NCI-H1105 treated with DMSO at 0.1 percent for 48 hours (cell line): Measurements from ENCODE around the gene NFE2.
A peak's percentile ranks its signal among the peaks of the same experiment; 100 is the strongest.
"Not testable (repeated sequence)": the region's sequence is repeated elsewhere in the genome, so short reads cannot be mapped to it uniquely, and the experiment has no call there.

Source experiments
- DNase-seq: peaks from one replicate; lab custom pipeline; 2025; lab: John Stamatoyannopoulos, UW

The NFE2 gene

DNA sequence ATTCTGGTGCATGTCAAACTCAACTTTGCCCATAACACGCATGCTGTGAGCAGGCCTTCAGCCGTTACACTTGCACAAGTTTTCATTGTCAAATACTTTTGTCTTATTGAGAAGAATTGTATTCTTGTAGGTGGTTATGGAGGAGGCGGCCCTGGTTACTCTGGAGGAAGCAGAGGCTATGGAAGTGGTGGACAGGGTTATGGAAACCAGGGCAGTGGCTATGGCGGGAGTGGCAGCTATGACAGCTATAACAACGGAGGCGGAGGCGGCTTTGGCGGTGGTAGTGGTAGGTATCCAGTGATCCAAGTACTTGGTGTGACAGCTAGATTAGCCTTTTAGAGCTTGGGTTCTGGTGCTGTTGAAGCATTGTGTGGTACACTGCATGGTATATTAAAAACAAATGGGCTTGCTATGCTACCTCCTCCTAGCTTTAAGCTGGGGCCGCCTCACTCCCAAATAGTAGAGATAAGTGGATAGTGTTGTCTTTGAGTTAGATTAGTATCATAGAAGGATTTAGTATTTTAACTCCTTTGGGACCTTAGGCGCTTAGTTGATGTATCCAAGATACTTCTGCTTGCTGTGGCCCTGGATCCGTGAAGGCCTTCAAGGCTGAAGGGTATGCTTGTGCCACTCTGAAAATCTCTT is 17.7 kb downstream of the NFE2 start:
- no peak for DNase-seq

- DNase-seq, result not testable (repeated sequence)
These were observed 19.1 kb downstream of the NFE2 start for GRCh38 chr12:54281694-54282093.

DNA sequence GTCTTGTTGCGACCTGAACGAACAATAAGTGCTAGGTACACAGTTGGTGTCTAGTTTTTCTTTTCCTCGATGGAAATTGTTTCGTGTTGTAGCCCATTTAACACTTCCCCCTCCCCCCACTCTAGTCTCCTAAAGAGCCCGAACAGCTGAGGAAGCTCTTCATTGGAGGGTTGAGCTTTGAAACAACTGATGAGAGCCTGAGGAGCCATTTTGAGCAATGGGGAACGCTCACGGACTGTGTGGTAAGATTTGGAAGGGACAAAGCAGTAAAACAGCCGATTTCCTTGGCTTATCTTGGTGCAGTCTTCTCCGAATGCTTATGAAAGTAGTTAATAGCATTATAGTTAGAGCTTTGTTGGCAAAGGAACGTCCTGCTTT is 19.6 kb downstream of the NFE2 start:
- not testable (repeated sequence) for DNase-seq

GRCh38 chr12:54280468-54281260 is 20.2 kb downstream of the NFE2 start, which contains the start of gene HNRNPA1:
HNRNPA1 (plus strand) TSS chr12:54280726; CDS start chr12:54280808, 82 bp downstream.
- peak; percentile 97 for DNase-seq

DNA sequence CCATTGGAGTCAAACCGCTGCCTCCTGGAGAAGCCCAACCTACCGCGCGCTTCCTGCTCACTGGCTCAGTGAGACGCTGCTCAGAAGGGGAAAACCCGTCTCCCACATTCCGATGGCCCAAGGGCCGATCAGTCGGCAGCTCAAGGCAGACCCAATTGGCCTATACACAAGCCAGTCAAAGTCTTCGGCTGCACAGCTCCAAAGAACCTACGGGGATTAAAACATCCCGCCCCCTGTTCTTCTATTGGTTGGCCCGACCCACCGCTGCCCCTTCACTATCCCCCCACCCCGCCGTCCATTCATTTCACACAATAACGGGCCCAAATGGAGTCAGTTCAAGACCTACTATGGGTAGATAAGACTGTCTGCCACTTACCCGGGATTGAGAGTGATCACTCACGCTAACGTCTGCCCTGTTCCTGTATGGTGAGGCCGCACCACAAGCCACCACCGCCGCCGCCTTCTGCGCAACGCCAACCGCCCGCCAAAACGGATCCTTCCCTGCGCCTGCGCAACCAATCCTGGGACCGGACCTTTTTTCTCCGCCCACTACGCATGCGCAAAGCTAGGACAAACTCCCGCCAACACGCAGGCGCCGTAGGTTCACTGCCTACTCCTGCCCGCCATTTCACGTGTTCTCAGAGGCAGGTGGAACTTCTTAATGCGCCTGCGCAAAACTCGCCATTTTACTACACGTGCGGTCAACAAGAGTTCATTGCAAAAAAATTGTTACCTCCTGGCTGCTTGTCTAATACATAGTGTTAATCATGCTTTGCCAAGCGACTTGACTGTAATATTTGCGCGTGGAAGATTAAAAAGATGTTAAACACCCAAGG is 21.0 kb downstream of the NFE2 start, which contains the start of gene CBX5:
CBX5 (minus strand) TSS at position 491 of the 836 bp plus-strand sequence. CDS start 22,472 bp downstream, outside the sequence.
- peak; percentile 95 for DNase-seq

DNA sequence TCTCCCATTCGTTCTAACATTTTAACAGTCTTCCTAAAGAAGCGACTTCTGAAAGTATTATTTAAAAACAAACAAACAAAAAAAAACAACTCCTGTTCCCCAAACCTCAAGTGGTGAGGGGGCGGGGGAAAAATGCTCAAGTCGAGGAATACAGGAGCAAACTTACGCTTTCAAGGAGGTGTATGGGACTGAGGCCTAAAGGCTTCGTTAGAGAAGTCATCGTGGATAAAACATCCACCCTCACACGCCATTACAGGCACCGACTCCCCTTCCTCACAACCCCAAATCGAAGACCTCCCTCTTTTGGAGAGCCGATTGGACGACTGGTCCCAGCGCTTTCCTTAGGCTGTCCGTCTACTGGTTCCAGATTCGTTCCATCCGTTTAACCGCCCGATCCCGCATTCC is 21.6 kb downstream of the NFE2 start:
- no peak for DNase-seq

- DNase-seq, result no peak
These were observed 23.0 kb downstream of the NFE2 start for GRCh38 chr12:54277823-54278276.

GRCh38 chr12:54276368-54276767 is 24.4 kb downstream of the NFE2 start:
- no peak for DNase-seq

- DNase-seq, result no peak
These were observed 26.8 kb downstream of the NFE2 start for GRCh38 chr12:54273981-54274380.

- DNase-seq, result no peak
These were observed 28.6 kb downstream of the NFE2 start for GRCh38 chr12:54272214-54272613.

DNA sequence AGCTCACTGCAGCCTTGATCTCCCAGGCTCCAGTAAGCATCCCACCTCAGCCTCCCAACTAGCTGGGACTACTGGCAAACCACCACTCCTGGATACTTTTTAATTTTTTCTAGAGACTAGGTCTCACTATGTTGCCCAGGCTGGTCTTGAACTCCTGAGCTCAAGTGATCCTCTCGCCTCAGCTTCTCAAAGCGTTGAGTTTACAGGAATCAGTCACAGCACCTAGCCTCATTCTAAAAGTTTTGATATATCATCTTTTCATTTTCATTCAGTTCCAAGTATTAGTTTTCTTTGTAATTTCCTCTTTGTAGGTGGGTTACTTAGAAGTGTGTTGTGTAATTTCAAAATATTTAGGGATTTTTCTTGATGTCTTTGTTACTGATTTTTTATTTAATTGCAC is 30.5 kb downstream of the NFE2 start:
- no peak for DNase-seq

- DNase-seq, result no peak
These were observed 34.0 kb downstream of the NFE2 start for GRCh38 chr12:54266852-54267251.

GRCh38 chr12:54265364-54265812 is 35.4 kb downstream of the NFE2 start:
- DNase-seq, result no peak

- DNase-seq, result no peak
These were observed 38.4 kb downstream of the NFE2 start for GRCh38 chr12:54262403-54262925.

- DNase-seq, result no peak
These were observed 38.9 kb downstream of the NFE2 start for GRCh38 chr12:54261815-54262402.

DNA sequence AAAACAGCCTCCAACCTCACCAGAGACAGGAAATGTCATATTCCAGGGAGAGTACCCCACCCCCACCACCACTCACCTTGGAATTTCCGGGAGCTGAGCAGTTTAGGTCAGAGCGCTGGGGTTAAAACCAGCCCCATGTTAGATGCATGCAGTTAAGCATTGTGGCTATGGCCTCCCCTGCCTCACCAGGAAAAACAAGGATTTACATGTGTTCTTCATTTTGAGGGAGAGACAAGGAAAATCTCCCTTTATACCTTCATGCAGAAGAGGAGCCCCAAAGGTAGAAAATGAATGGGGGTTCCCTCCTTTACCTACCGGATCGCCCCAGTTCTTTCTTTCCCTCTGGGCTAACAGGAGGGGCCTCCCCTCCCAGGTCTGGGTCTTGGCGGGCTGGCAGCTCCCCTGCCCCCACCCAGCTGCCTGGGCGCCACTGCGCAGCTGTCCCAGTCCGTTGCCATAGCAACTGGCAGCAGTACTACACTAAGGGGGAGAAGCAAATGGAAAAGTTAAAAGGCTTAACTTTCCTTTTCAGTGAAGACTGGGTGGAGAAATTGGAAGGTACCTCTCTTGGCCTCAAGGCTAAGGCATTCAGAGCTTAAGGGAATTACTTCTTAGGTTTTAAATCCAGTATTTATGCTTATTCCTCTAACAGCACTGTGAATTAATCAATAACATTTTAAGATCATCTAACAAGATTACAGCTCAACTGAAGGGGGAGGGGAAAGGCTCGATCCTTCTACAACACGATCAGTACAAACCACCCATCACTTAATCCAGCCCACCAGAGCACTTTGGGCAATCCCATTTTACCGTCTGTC is 41.4 kb downstream of the NFE2 start:
- peak; percentile 86 for DNase-seq

- DNase-seq, result no peak
These were observed 42.6 kb downstream of the NFE2 start for GRCh38 chr12:54258201-54258681.

DNA sequence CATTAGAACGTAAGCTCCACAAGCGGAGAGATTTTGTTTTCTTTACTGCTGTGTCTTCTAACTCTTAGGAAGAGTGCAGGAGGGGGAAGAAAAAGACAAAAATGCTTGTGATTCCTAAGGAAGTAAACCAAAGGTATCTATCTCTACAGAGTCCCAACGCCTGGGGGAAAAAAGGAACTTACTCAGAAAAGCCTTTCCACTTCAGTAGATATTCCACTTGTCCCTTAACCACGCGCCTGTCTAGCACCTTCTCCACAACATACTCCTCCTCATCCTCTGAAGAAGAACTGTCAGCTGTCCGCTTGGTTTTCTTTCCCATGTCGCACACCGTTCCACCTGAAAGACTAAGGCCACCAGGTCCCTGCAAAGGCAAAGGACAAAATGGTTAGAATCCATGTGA is 43.5 kb downstream of the NFE2 start:
- DNase-seq, result no peak

DNA sequence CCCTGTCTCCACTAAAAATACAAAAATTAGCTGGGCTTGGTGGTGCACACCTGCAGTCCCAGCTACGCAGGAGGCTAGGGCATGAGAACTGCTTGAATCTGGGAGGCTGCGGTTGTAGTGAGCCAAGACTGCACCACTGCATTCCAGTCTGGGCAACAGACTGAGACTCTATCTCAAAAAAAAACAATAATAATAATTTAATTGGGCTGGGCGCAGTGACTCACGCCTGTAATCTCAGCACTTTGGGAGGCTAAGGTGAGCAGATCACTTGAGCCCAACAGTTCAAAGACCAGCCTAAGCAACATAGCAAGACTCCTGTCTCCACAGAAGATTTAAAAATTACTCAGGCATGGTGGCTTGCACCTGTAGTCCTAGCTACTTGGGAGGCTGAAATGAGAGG is 47.6 kb downstream of the NFE2 start:
- no peak for DNase-seq

GRCh38 chr12:54251667-54252284 is 49.0 kb downstream of the NFE2 start:
- DNase-seq, result peak; percentile 19
